ENCODE measurements around the gene SMIM22. TPM values are rescaled to one million over a fixed set of nuclear protein-coding genes. Genes with fewer than 3 reads are reported as not detected.

The SMIM22 gene
- total RNA-seq, 1 donor from 2014 or later, result not detected

DNA sequence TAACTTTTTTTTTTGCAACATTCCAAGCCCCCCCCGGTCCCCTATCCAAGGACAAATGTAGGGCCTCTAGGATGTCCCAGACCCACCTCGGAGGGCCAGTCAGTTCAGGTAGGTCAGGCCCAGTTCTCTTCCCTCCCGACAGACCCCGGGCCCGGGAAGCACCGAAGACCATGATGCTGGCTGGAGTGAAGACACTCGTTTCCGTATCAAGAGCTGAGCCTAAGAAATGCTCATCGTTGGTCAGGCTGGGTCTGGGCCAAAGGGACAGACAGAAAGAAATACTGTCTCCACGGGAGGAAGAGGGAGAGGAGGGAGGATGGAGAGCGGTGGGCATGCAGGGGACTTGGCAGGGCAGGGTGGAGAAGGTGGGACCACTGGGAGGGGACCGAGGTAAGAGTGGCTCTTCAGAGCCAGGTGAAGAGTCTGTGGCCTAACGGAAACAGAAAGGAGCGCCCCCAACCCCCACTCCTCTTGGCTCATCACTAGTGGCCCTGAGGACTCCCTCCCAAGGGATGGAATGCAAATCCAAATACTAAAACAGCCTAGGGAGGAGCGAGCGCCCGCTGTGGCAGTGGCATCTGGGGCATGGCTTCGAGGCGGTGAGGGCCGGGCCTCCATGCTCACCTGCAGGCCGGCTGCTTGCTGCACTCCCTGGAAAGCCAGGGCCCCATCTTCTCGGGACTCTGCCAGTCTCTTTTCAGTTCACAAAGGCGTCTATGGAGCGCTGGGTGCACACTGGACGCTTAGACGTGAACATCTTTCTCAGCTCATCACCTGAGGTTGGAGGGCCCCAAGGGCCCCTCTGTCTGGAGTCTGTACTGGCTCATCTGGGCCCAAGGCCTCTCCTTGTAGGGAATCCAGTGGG is 9.0 kb downstream of the SMIM22 start:
- ATAC-seq (ENCODE audit: poor library complexity) (no peak), DNase-seq (no peak)
- intact Hi-C loops (cut with DNase I), result loop anchor here (5.0 to 10.0 kb wide), 2 partner anchors 43 to 151 kb away; partner anchors contain the start of genes GLYR1, SEC14L5 and UBN1

DNA sequence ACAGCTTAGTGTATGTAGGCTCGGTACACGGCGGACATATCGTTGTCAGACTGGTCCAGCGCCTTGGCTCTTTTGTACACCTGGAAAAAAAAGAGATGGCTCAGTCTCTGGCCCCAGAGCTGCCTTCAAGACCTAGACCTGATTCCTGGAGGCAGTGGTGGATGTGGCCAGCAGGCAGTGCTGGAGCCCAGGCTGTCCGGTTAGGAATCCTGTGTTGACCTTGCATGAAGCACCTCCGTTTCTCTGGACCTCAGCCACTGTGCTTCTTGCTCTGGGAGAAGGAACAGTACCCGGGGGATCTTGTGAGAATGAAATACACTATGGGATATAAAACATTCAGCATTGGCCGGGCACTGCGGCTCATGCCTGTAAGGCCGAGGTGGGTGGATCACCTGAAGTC is 10.1 kb downstream of the SMIM22 start:
- ATAC-seq (ENCODE audit: poor library complexity), result peak; percentile 24
- intact Hi-C loops (cut with DNase I), result loop anchor here (10.0 kb wide), 1 partner anchor 150 kb away; the partner anchor contains the start of gene SEC14L5

DNA sequence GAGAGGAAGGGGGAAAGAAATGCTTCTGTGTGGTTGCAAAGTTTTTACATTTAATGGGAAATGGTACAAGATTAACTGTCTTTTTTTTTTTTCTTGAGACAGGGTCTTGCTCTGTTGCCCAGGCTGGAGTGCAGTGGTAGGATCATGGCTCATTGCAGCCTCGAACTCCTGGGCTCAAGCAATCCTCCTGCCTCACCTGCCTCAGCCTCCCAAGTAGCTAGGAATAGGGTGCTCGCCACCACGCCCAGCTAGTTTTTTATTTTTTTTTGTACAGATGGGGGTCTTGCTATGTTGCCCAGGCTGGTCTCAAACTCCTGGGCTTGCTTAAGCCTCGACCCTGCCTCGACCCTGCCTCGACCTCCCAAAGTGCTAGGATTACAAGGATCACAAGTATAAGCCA is 11.1 kb downstream of the SMIM22 start:
- intact Hi-C loops (cut with DNase I), result loop anchor here (10.0 kb wide), 1 partner anchor 149 kb away; the partner anchor contains the start of gene SEC14L5
- DNase-seq, result no peak
- no peak for ATAC-seq (ENCODE audit: poor library complexity)

More for the DNA sequence above, 10.1 kb downstream of the SMIM22 start:
- peak; percentile 57 for DNase-seq

DNA sequence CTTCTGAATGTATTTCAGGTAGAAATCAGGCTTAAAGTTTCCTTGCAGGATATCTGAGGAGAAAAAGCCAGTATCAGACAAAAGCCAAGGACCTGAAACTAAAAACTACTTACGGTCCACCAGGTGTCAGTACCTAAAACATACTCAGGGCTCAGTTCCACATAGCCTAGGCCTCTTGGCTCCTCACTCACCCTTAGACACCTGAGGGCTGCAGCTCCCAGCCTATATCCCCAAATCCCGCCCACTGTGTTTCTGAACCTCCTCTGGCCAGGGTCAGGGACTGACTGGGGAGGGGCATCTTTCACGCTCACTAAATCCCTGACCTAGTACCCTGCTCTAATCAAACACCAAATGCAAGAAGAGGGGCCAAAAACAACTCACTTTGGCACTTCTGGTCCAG is 16.1 kb downstream of the SMIM22 start:
- intact Hi-C loops (cut with DNase I), result no loop called here
- DNase-seq, result no peak
- ATAC-seq (ENCODE audit: poor library complexity), result no peak

DNA sequence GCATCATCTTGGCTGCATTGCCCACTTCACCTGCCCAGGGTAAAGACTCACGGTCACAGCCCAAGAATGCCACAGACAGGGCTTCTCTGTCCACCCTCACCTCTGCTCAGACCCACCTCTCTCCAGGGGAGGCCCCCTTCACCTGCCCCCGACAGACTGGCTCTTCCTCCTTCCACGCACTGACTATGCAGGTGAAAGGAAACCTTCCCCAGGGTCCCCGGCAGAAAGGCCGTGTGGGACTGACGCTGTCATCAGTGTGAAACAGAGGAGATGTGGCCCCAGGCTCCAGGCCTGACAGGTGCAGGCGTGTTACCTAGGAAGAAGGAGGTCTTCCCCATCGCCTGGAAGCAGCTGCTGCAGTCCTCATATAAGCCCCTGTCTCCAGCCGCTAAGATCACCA is 16.6 kb downstream of the SMIM22 start:
- ATAC-seq (ENCODE audit: poor library complexity) (no peak), DNase-seq (no peak)
- intact Hi-C loops (cut with DNase I), result no loop called here

DNA sequence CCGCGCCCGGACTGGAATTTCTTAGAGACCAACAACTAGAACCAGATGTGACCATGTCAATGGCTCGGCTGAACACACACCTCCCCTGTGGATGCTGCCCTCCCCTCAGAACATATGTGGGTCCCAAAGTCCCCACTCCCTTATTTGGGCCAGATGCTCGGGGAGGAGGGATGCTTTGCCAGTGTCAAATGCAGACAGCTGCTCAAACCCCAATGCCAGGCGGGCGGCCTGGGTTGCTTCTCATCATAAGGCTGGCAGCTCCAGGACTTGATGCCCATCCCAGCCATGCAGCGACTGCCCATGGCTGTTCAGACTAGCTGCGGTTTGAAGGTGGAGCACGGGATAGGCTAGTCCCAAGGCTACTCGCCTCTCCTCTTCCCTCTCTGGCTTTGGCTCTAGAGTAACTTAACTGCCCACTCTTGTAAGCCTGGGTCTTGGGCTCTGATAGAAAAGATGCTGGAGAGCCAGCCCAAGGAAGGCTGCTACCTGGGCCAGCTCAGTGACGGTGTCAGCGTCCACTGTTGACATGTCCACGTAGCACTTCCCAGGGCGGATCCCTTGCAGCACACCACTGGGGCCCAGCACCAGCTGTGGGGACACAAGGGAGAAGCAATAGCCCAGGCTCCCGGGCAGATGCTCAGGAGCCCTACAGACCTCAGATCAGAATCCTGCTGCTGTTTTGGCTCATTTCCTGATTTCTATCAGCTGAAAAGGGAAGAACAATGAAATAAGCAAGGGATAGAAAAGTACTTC is 18.3 kb downstream of the SMIM22 start:
- DNase-seq, result no peak
- intact Hi-C loops (cut with DNase I), result no loop called here

DNA sequence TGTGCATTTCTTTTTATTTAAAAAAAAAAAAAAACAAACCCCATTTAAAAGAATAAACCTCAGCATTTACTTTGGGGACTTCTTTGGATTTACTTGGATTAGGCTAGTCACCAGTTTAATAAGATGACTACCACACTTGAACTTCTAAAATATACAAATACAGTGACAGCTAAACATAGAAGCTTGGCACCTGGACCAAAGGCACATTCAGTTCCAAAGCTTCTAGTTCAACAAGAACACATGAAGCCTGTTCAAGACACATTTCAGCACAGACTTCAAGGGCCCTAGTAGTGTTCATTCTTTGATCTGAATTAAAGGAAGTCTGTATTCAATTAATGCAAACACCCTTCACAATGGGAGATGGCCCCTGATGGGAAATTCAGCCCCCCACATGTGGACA is 18.9 kb downstream of the SMIM22 start:
- intact Hi-C loops (cut with DNase I), result no loop called here
- ATAC-seq (ENCODE audit: poor library complexity) (peak; percentile 87), DNase-seq (no peak)

More for the DNA sequence above, 18.3 kb downstream of the SMIM22 start:
- ATAC-seq (ENCODE audit: poor library complexity), result peak; percentile 45

DNA sequence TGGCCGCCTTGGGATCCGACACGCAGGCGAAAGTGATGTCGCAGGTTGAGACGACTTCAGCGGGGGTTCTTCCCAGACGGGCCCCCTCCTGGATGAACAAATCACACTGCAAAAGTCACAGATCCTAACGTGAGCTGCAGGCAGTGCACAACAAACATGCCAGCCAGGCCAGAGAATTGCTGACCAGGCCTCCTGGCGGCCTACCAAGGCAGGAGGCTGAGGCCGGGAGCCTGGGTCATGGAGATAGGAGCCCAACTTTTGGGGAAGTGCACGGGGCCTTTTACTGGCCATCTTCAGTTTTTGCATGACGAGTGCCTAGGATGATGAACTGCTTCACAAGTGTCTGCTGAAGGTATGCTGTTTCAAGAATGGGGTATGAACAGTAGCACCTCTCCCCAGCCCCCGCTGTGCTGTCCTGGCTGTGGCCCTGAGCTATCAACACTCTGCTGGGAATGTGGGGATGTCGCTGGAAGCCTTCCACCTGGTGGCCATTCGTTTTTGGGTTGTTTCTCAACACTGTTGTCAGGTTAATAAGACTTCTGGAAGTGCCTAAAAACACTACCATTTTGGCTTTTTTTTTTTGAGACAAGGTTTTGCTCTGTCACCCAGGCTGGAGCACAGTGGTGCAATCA is 19.5 kb downstream of the SMIM22 start:
- DNase-seq, result peak; percentile 66
- intact Hi-C loops (cut with DNase I), result no loop called here
- peak; percentile 78 for ATAC-seq (ENCODE audit: poor library complexity)

DNA sequence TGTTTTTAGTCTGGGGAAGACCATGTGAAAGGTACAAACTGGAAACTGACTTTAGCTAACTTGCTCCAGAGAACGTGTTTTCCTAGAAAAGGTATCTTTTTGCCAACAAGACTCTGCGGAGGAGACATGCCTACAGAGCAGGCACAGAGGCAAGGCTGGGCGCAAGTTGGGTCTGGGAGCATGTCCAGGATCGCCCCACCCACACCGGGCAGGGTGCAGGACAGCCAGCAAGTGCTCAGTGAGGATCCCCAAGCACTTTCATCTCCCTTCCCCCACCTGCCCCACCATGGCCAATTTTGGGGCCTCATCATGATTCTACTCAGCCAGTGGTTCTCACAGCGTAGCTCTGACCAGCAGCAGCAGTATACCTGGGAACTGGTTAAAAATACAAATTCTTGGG is 25.5 kb downstream of the SMIM22 start:
- intact Hi-C loops (cut with DNase I), result no loop called here
- DNase-seq (no peak), ATAC-seq (ENCODE audit: poor library complexity) (peak; percentile 63)

DNA sequence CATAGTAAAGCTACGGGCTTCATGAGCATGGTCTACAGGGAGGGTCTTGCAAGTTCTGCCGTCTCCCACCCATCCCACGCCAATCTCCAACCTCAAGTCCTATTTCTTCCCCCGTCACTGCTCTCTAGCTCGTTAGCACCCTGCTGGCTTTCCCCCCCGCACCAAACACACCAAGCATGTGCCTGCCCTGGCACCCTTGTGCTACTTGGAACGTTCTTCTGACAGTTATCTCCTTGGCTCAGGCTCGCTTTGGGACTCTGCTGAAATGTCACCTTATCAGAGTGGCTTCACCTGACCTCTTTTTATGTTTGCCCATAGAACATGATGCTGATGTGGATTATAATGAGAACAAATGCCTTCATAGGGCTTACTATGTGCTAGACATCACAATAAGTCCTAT is 30.0 kb downstream of the SMIM22 start:
- intact Hi-C loops (cut with DNase I), result no loop called here
- peak; percentile 67 for DNase-seq

DNA sequence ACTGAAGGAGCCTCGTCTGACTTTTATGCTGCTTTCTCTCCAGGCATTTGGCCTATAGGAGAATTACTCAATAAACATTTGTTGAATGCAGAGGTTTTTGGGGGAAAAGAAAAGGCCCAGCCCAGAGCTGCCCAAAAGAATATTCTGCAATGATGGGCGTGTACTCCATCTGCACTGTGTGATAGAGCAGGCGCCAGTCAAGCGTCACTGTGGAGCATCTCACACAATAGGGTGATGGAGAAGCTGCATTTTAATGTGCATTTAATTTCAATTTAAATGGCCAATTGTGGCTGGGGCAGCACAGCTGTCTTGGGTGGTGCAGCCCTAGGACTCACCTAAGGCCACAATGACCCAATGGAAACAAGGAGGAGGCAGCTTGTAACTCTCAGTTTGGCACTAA is 31.4 kb downstream of the SMIM22 start:
- intact Hi-C loops (cut with DNase I), result no loop called here
- no peak for ATAC-seq (ENCODE audit: poor library complexity)
- DNase-seq, result no peak

More for the DNA sequence above, 30.0 kb downstream of the SMIM22 start:
- peak; percentile 63 for ATAC-seq (ENCODE audit: poor library complexity)

DNA sequence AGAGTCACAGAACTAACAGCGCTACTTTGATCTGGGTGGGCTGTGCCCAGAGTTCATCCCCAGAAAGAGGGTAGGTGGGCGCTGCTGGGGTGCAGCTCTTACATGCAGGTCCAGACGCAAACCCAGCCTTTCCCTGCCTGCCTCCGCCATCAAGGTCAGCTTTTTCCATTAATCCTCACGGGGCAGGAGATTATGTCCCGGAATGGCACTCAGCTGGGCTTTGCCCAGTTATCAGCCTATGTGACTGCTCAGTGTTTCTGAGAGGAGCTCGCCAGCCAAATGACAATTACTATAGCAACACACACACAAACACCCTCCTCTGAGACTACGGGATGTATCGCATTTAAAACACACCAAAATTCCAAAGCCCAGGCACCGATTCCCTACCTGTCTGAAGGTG is 31.8 kb downstream of the SMIM22 start:
- DNase-seq, result no peak
- intact Hi-C loops (cut with DNase I), result no loop called here
- peak; percentile 75 for ATAC-seq (ENCODE audit: poor library complexity)

DNA sequence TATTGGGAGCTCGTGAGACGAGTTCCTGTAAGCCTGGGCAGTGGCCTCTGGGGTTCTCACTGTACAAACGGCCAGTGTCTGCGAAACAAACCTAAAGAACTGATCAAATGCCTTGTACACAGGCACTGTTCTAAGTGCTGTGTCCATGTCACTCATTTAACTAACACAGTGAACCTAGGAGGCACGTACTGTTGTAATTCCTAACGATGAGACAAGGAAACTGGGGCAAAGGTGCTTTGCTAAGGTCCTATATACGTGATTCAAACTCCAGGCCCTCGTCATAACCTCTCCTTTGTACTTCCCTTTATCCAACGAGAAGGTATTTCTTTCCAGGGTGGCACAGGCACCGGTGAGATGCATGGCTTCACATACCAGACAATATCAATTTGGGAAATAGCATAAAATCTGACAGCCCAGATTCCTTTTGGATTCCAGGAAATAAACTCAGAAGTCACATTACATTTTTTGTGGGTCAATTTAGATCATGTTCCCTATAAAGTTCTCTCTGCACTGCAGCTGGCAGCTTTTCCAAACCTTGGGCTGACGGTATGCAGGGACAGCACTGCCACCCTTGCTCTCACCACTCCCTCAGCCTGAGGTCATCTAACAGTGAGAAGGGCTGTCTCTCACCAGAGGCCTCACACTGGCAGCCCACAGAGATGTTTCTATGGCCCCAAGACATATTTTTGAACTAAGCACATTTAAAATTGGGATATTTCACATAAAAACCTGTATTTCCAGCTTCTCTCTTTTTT is 33.6 kb downstream of the SMIM22 start:
- DNase-seq (peak; percentile 62), ATAC-seq (ENCODE audit: poor library complexity) (peak; percentile 61)
- intact Hi-C loops (cut with DNase I), result no loop called here

DNA sequence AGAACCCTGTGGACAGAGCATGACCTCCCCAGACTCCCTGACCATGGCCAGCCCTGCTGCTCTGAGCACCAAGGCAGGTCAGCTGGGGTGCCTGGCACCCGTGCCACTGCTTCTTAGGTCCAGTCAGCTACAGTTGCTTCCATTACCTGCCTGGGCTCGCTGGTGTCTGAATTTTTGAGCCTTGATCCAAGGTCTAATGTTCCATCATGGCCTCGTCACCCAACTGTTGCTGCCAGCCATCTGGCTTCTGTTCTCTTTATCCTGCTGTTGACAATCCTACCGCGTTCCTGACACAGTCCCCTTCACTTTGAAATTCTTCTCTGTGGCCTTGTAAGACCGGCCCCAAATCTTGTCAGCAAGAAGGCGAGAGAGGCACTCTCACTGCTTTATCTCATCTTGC is 35.2 kb downstream of the SMIM22 start:
- ATAC-seq (ENCODE audit: poor library complexity) (peak; percentile 19), DNase-seq (no peak)
- intact Hi-C loops (cut with DNase I), result no loop called here

DNA sequence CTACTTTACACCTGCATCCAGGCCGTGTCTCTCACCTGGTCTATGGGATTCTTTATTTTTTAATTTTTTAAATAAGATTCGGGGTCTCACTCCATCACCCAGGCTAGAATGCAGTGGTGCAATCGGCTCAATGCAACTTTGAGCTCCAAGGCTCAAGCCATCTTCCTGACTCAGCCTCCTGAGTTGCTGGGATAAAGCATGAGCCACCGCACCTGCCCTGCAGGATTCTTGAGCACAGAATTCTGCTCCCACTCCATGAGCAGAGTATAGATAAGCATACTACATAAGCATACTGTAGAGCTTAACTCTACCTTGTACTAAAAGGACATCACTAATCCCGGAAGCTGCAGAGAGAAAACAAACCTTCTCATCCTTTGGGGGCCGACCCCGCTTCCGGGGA is 36.4 kb downstream of the SMIM22 start:
- intact Hi-C loops (cut with DNase I), result no loop called here
- ATAC-seq (ENCODE audit: poor library complexity), result no peak
- no peak for DNase-seq

DNA sequence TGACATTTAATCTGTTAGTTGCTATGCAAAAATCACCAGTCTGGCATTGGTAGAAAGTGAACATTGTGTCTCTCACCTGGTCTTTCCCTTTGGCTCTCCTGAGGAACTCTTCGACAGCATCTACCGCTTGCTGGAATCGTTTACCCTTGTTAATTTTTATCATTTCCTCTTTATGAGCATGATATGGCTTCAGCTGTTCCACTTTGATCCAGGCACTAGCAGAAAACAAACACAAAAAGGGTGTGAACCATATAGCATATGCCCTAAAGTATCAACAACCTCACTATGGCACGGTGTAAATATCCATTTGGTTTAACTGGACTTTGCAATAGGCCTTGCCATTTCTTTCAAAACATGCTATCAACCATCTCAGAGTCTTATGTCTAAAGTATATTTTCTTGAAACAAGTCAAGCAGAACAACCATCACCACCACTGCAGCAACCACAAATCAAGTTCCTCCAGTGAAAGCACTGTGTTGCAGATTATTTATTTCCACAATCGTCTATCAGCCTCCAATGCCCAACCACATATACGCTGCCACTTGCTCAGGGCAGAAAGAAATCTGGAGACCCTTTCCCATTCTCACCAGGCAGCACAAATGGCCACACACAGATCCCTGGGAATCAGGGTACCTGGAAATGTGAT is 37.7 kb downstream of the SMIM22 start:
- intact Hi-C loops (cut with DNase I), result no loop called here
- DNase-seq (no peak), ATAC-seq (ENCODE audit: poor library complexity) (no peak)

DNA sequence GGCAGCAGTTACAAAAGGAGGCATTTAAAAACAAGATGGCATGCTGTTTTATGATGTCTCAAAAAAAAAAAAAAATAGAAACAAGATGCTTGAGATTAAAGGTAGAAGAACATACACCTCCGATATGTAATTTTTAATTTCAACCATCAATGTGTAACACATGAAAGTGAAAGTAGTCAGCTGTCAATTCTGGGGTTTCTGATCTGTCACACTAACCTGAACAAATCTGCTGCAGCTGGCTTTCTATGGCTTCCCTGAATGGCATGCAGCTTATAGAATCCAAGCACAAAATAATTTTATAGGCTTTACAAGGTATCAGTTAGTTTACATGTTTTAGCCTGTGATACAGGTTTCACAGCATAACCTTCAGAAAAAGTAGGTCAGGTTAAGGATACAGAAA is 38.4 kb downstream of the SMIM22 start:
- intact Hi-C loops (cut with DNase I), result no loop called here
- no peak for DNase-seq
- ATAC-seq (ENCODE audit: poor library complexity), result no peak

DNA sequence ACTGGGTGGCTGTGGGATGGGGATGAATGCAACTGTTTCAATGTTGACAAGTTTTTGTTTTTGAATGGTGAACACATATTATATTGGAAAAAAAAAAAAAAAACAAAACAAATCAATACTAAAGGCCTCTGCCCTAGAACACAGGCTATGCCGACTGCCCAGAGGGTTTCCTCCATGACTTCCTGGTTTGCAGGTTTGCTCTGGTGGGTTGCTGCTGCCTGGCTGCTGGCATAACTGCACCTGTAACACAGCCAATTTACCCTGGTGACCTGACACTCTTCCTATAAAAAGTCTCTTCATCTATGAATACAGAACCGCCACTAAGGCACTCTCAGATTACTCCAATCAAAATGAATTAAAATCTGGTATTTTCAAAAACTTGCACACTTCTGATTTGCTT is 41.6 kb downstream of the SMIM22 start:
- DNase-seq, result no peak
- ATAC-seq (ENCODE audit: poor library complexity), result peak; percentile 17
- intact Hi-C loops (cut with DNase I), result no loop called here

Measured in Right ventricle myocardium superior (tissue), 1 donor.